WTC11 (cell line): ENCODE measurements around the gene SPACA5.

Experiments used
- CTCF ChIP-seq: fragments of 200-600 bp; IDR thresholded peaks from 2 replicates; pipeline ENCODE4 v1.8.0; 2022; ENCODE audit warnings: antibody characterized with exemption
- GRHL2 ChIP-seq: fragments of 250-450 bp; sonication (Bioruptor Pico); IDR thresholded peaks from 2 replicates; pipeline ENCODE4 v1.8.0; 2022; ENCODE audit warnings: mild to moderate bottlenecking, moderate library complexity; ENCODE audit not compliant: insufficient replicate concordance, severe bottlenecking
- SP1 ChIP-seq: sonication (generic); formaldehyde crosslinking; conservative IDR thresholded peaks from 2 replicates; pipeline ENCODE4 v1.8.1; 2022; ENCODE audit warnings: missing genetic modification reagents
- USF2 ChIP-seq: sonication (generic); formaldehyde crosslinking; IDR thresholded peaks from 2 replicates; pipeline ENCODE4 v1.8.1; 2023; ENCODE audit warnings: mild to moderate bottlenecking, missing genetic modification reagents, moderate library complexity
- ZNF121 ChIP-seq: sonication (generic); formaldehyde crosslinking; IDR thresholded peaks from 2 replicates; pipeline ENCODE4 v1.8.0; 2023; ENCODE audit warnings: missing genetic modification reagents
- ZNF263 ChIP-seq: sonication (generic); formaldehyde crosslinking; IDR thresholded peaks from 2 replicates; pipeline ENCODE4 v1.8.1; 2022; ENCODE audit warnings: low read depth, mild to moderate bottlenecking, moderate library complexity, missing genetic modification reagents
- TF ChIP-seq, protein P1 (sequence below): sonication (generic); formaldehyde crosslinking; IDR thresholded peaks from 2 replicates; pipeline ENCODE4 v1.8.0; 2023; ENCODE audit warnings: missing genetic modification reagents, mild to moderate bottlenecking, borderline replicate concordance
- TF ChIP-seq, protein P2 (sequence below): sonication (generic); formaldehyde crosslinking; IDR thresholded peaks from 2 replicates; pipeline ENCODE4 v1.8.1; 2023; ENCODE audit warnings: mild to moderate bottlenecking, missing genetic modification reagents

DNA sequence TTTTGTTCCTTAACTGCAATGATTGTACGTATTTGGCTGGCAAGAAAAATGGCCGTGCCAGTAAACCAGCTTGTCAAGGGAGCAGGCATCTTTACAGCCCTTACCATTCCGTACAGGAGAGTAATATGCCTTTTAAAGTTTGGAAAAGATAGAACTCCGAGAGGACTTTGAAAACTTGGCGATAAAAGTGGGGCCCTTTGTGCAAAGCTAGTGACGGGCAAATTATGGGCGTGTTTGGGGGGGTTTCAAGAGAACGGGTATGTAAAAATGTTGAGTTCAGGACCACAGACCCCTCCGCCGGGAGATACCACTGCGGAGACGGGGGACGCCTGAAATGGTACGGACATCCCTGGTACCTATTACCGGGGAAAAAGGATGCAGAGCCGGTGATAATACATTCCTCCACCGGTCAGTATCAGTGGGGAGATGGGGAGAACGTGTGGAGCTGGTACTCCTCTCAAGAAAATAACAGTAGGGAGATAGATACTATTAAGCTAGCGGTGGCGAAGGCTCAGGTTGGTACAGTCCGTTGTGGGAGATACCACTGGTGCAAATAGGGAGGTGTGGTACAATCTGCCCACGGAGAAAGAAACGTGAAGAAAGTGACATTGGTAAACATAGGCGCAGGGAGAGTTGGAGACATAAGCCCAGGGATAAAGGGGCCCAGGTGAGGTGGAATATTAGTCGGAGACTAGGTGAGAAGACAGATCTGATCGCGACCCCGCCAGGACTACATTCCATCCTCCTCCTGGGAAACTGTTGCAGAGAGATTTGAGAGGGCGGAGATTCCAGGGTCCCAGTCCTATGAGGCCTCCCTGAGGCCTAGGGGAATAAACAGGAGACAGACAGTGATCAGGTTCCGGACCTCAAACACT, 14.5 kb downstream of the SPACA5 start:
- TF ChIP-seq ZNF121 (CRISPR knock-in tag) (no peak), USF2 (CRISPR knock-in tag) (no peak), CTCF (no peak), ZNF263 (CRISPR knock-in tag) (no peak), SP1 (CRISPR knock-in tag) (no peak), GRHL2 (no peak)
- TF ChIP-seq, protein P1, sequence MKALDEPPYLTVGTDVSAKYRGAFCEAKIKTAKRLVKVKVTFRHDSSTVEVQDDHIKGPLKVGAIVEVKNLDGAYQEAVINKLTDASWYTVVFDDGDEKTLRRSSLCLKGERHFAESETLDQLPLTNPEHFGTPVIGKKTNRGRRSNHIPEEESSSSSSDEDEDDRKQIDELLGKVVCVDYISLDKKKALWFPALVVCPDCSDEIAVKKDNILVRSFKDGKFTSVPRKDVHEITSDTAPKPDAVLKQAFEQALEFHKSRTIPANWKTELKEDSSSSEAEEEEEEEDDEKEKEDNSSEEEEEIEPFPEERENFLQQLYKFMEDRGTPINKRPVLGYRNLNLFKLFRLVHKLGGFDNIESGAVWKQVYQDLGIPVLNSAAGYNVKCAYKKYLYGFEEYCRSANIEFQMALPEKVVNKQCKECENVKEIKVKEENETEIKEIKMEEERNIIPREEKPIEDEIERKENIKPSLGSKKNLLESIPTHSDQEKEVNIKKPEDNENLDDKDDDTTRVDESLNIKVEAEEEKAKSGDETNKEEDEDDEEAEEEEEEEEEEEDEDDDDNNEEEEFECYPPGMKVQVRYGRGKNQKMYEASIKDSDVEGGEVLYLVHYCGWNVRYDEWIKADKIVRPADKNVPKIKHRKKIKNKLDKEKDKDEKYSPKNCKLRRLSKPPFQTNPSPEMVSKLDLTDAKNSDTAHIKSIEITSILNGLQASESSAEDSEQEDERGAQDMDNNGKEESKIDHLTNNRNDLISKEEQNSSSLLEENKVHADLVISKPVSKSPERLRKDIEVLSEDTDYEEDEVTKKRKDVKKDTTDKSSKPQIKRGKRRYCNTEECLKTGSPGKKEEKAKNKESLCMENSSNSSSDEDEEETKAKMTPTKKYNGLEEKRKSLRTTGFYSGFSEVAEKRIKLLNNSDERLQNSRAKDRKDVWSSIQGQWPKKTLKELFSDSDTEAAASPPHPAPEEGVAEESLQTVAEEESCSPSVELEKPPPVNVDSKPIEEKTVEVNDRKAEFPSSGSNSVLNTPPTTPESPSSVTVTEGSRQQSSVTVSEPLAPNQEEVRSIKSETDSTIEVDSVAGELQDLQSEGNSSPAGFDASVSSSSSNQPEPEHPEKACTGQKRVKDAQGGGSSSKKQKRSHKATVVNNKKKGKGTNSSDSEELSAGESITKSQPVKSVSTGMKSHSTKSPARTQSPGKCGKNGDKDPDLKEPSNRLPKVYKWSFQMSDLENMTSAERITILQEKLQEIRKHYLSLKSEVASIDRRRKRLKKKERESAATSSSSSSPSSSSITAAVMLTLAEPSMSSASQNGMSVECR (CRISPR knock-in tag), result no peak
- TF ChIP-seq, protein P2, sequence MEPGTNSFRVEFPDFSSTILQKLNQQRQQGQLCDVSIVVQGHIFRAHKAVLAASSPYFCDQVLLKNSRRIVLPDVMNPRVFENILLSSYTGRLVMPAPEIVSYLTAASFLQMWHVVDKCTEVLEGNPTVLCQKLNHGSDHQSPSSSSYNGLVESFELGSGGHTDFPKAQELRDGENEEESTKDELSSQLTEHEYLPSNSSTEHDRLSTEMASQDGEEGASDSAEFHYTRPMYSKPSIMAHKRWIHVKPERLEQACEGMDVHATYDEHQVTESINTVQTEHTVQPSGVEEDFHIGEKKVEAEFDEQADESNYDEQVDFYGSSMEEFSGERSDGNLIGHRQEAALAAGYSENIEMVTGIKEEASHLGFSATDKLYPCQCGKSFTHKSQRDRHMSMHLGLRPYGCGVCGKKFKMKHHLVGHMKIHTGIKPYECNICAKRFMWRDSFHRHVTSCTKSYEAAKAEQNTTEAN (CRISPR knock-in tag), result no peak
